ENCODE data around the gene GAREM2. TPM values are rescaled to one million over a fixed set of nuclear protein-coding genes. Genes with fewer than 3 reads are reported as not detected.

GAREM2 gene
- total RNA-seq, 2 donors from 2014 or later: 1.6 TPM

- Histone ChIP-seq H3K27ac (no peak overlapping the region), H3K4me3 (no peak overlapping the region), H3K27me3 (no peaks in the 10 kb centered on the region), H3K36me3 (replicated peaks in 1 of 2; ENCODE audit: insufficient read depth in 1 of 2, low read depth in 2 of 2) (no peaks in the 10 kb centered on the region), H3K4me1 (peaks cover 11% of the 10 kb centered on the region), H3K9me3 (no peaks in the 10 kb centered on the region)
- intact Hi-C loops (cut with DNase I): no loop called here
- TF ChIP-seq, protein P1, sequence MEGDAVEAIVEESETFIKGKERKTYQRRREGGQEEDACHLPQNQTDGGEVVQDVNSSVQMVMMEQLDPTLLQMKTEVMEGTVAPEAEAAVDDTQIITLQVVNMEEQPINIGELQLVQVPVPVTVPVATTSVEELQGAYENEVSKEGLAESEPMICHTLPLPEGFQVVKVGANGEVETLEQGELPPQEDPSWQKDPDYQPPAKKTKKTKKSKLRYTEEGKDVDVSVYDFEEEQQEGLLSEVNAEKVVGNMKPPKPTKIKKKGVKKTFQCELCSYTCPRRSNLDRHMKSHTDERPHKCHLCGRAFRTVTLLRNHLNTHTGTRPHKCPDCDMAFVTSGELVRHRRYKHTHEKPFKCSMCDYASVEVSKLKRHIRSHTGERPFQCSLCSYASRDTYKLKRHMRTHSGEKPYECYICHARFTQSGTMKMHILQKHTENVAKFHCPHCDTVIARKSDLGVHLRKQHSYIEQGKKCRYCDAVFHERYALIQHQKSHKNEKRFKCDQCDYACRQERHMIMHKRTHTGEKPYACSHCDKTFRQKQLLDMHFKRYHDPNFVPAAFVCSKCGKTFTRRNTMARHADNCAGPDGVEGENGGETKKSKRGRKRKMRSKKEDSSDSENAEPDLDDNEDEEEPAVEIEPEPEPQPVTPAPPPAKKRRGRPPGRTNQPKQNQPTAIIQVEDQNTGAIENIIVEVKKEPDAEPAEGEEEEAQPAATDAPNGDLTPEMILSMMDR (IDR thresholded peaks at IDR 0.05): no peak
- no peak for TF ChIP-seq POLR2A (IDR thresholded peaks at IDR 0.05)
- 62 to 75% methylated on average over 3 of the region's 3 CpGs for WGBS, 2 donors
- ATAC-seq (no peak), DNase-seq (no peak)
Measured at GRCh38 chr2:26136451-26136850, 36.4 kb upstream of the GAREM2 start.

- Histone ChIP-seq H3K4me3 (no peak overlapping the region), H3K36me3 (replicated peaks in 1 of 2; ENCODE audit: insufficient read depth in 1 of 2, low read depth in 2 of 2) (no peaks in the 10 kb centered on the region), H3K27ac (peak overlapping the region; percentile 18 to 72 (median 32)), H3K27me3 (no peaks in the 10 kb centered on the region), H3K4me1 (peaks cover 23% of the 10 kb centered on the region), H3K9me3 (no peaks in the 10 kb centered on the region)
- DNase-seq (peak; percentile 75 to 91 (median 88)), ATAC-seq (peak; percentile 87)
- intact Hi-C loops (cut with DNase I): loop anchor here (10.0 kb wide), 1 partner anchor 155 kb away; the partner anchor contains the start of gene KIF3C
- TF ChIP-seq, protein P1 (IDR thresholded peaks at IDR 0.05): peak in 1 of 7 experiments; percentile 7
- TF ChIP-seq POLR2A (IDR thresholded peaks at IDR 0.05): peak in 1 of 3 donors; percentile 5
- 28 to 32% methylated on average over 12 of the region's 12 CpGs for WGBS, 2 donors
Measured at GRCh38 chr2:26139269-26140183, 33.4 kb upstream of the GAREM2 start.

DNA sequence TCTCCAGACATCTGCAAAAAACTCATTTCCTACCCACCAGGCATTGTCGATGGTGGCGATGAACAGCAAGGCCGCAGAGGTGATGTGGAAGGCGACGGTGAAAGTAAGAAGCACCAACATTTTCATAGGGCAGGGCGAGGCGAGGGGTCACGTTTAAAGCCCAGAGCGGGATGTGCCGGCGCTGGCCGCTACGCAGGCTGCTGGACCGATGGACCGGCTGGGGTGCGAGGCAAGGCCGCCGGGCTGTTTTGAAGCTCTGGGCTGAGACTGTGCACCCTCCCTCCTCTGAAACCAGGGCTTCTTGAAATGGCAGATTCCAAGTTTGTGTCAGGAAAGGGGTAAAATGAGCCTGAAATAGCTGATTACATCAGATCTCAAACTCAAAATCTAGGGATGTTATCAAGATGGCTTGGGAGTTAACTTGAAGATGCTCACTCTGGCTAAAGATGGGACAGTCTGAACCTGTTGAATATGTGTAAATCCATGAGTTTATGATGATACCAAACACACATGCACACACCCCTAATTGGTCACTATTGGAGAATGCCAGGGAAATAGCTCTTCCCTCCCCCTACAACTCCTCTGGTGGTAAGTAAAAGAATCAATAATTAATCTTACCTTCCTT is 31.6 kb upstream of the GAREM2 start:
- 91 to 93% methylated on average over 18 of the region's 18 CpGs for WGBS, 2 donors
- H3K4me1 ChIP-seq: peaks cover 29% of the 10 kb centered on the region
- no peak overlapping the region for H3K27ac ChIP-seq
- H3K36me3 ChIP-seq (replicated peaks in 1 of 2; ENCODE audit: insufficient read depth in 1 of 2, low read depth in 2 of 2): no peaks in the 10 kb centered on the region
- intact Hi-C loops (cut with DNase I): loop anchor here (10.0 kb wide), 1 partner anchor 156 kb away; the partner anchor contains the start of gene KIF3C
- DNase-seq: no peak
- H3K27me3 ChIP-seq: no peaks in the 10 kb centered on the region
- no peak for ATAC-seq
- H3K9me3 ChIP-seq: no peaks in the 10 kb centered on the region
- TF ChIP-seq, protein P1 (IDR thresholded peaks at IDR 0.05): no peak
- no peak for TF ChIP-seq POLR2A (IDR thresholded peaks at IDR 0.05)
- no peak overlapping the region for H3K4me3 ChIP-seq

- Histone ChIP-seq H3K27me3 (no peaks in the 10 kb centered on the region), H3K9me3 (no peaks in the 10 kb centered on the region), H3K36me3 (replicated peaks in 1 of 2; ENCODE audit: insufficient read depth in 1 of 2, low read depth in 2 of 2) (no peaks in the 10 kb centered on the region), H3K4me1 (peaks cover 29% of the 10 kb centered on the region), H3K27ac (peak overlapping the region in 3 of 4 donors; percentile 59 to 70 (median 69)), H3K4me3 (no peak overlapping the region)
- WGBS, 2 donors: 29 to 34% methylated on average over 7 of the region's 7 CpGs
- ATAC-seq: peak; percentile 31
- intact Hi-C loops (cut with DNase I): loop anchor here (10.0 kb wide), 1 partner anchor 159 kb away; the partner anchor contains the start of gene KIF3C
- no peak for TF ChIP-seq POLR2A (IDR thresholded peaks at IDR 0.05)
- TF ChIP-seq, protein P1 (IDR thresholded peaks at IDR 0.05): no peak
- peak in 2 of 4 donors; percentile 37 to 43 for DNase-seq
Measured at GRCh38 chr2:26144031-26144430, 28.9 kb upstream of the GAREM2 start.
